ENCODE measurements around the gene PTH1R.

DNA sequence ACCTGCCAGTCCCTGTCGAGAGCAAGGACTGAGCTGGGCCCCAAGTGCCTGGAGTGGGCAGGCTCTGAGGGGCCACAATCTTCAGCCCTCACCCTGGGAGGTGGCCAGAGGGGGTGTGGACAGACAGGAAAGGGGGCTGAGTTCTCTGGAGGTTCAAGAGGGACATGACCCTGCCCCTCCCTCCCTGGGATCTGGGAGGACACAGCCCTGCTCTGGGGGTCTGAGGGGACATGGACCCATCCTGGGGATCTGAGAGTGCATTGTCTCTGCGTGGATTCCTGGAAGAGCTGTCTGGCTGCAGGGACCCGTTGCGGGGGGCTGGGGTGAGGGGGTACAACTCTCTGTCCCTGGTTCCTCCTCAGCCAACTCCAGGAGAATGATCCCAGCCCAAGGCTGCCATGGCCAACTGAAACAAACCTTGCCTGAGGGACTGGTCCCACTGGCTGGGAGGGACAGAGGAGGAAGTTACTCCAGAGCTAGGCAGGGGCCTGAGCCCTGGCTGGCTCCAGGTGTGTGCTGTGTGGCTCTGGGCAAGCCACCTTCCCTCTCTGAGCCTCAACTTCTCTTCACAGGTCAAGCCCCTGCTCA is 29.0 kb downstream of the PTH1R start:
- TF ChIP-seq, protein P1, sequence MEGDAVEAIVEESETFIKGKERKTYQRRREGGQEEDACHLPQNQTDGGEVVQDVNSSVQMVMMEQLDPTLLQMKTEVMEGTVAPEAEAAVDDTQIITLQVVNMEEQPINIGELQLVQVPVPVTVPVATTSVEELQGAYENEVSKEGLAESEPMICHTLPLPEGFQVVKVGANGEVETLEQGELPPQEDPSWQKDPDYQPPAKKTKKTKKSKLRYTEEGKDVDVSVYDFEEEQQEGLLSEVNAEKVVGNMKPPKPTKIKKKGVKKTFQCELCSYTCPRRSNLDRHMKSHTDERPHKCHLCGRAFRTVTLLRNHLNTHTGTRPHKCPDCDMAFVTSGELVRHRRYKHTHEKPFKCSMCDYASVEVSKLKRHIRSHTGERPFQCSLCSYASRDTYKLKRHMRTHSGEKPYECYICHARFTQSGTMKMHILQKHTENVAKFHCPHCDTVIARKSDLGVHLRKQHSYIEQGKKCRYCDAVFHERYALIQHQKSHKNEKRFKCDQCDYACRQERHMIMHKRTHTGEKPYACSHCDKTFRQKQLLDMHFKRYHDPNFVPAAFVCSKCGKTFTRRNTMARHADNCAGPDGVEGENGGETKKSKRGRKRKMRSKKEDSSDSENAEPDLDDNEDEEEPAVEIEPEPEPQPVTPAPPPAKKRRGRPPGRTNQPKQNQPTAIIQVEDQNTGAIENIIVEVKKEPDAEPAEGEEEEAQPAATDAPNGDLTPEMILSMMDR (IDR thresholded peaks at IDR 0.05; ENCODE audit: low read depth, low read length): no peak
- no peak for TF ChIP-seq EZH2phosphoT487 (IDR thresholded peaks at IDR 0.05; ENCODE audit: low read depth)

Measured in OCI-LY3 (cell line).